ENCODE measurements around the gene ZNF521.

DNA sequence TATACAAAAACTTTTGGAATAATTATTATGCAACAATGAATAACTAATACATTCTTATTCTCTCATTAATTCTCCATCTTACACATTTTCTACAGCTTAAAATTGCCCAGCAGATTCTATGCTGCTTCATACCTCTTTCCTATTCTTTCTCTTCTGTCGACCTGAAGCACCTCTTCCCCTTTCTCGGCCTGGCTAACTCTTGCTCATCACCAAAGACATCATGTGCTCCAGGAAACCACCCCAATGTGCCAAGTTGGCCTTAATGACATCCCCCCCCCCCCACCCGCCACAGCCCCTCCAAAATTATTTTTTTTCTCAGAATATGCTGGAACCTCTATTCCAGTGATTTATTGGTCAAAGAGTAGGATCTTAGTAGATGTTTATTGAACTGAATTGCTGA lies 43.6 kb downstream of the ZNF521 start:
- no peak for TF ChIP-seq POLR2AphosphoS5 (IDR thresholded peaks at IDR 0.05; ENCODE audit: low read depth, low read length)
- TF ChIP-seq, protein P1, sequence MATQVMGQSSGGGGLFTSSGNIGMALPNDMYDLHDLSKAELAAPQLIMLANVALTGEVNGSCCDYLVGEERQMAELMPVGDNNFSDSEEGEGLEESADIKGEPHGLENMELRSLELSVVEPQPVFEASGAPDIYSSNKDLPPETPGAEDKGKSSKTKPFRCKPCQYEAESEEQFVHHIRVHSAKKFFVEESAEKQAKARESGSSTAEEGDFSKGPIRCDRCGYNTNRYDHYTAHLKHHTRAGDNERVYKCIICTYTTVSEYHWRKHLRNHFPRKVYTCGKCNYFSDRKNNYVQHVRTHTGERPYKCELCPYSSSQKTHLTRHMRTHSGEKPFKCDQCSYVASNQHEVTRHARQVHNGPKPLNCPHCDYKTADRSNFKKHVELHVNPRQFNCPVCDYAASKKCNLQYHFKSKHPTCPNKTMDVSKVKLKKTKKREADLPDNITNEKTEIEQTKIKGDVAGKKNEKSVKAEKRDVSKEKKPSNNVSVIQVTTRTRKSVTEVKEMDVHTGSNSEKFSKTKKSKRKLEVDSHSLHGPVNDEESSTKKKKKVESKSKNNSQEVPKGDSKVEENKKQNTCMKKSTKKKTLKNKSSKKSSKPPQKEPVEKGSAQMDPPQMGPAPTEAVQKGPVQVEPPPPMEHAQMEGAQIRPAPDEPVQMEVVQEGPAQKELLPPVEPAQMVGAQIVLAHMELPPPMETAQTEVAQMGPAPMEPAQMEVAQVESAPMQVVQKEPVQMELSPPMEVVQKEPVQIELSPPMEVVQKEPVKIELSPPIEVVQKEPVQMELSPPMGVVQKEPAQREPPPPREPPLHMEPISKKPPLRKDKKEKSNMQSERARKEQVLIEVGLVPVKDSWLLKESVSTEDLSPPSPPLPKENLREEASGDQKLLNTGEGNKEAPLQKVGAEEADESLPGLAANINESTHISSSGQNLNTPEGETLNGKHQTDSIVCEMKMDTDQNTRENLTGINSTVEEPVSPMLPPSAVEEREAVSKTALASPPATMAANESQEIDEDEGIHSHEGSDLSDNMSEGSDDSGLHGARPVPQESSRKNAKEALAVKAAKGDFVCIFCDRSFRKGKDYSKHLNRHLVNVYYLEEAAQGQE (IDR thresholded peaks at IDR 0.05; ENCODE audit: insufficient read depth in 1 of 2, low read depth in 2 of 2, low read length in 2 of 2): no peak

Data from PFSK-1 (cell line).